GM21737 (cell line): ENCODE data around the gene C10orf143.

Source experiments
- ATAC-seq: cut with Tn5 transposase; IDR thresholded peaks from one replicate; pipeline ENCODE4 v1.9.1; 2021; ENCODE audit warnings: mild to moderate bottlenecking, moderate library complexity; ENCODE audit not compliant: unreplicated experiment

The C10orf143 gene

DNA sequence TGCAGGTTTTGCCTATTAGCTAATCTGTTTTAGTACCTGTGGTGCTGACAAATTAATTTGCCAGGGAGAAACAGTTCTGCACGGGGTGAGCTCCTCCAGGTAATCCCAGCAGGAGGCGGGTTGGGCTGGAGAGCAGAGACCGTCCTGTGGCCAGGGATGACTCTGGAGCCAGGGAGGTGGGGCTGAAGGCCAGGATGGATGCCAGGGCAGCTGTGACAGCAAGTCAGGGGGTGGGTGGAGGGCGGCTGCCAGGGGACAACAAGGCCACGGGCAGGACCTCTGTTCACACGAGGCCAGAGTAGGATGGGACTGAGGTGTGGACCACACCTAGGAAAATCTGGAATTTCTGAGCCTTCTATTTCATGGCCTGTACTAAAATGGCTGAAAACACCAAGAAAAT is 48.9 kb downstream of the C10orf143 start:
- no peak for ATAC-seq

DNA sequence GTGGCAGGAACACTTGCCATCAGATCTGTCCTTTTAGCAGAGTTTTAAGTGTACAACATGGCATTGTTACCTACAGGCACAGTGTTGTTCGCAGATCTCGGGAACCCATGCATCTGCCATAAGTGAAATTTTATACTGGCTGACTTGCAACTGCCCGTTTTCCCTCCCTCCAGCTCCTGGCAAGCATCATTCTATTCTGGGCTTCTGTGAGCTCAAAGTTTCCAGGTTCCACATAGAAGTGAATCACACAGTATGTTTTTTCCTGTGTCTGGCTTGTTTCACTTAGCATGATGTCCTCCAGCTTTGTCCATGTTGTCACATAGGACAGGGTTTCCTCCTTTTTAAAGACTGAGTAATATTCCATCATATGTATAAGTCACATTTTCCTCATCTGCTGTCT is 56.6 kb downstream of the C10orf143 start:
- ATAC-seq = no peak

DNA sequence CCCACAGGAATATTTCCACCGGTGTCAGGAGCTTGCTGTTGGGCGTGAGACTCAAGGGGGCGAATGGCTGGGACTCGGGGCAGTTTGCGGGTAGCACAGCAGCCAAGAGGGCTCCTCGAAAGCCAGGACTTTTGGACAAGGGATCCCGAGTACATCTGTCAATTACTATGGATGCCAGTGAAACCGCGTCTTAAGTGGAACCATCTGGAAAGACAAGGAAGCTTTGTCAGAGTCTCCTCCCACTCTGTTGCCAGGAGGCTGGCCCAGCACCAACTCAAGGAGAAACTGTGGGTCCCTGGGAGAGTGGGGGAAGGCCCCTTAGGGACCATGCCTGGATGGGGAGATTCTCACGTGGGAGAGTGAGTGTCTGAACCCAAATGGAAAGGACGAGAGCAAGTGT is 57.1 kb downstream of the C10orf143 start:
- ATAC-seq = no peak

DNA sequence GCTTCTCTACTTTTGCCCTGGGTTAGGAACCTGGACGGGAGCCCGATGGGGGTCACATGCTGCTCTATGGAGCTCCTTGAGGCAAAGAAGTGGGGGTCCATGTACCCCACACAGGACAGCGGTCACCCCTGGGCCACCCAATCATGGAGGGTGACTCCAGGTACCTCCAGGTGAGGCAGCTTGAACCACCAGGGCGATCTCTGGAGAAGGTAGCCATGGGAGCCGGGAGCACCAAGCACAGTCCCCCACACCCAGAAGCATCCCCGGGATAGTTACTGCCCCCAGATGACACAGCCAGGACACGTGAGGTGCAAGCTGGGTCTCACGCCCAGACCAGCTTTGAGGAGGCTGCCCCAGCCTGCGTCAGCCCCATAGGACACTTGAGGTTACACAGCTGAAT is 58.4 kb downstream of the C10orf143 start:
- no peak for ATAC-seq

DNA sequence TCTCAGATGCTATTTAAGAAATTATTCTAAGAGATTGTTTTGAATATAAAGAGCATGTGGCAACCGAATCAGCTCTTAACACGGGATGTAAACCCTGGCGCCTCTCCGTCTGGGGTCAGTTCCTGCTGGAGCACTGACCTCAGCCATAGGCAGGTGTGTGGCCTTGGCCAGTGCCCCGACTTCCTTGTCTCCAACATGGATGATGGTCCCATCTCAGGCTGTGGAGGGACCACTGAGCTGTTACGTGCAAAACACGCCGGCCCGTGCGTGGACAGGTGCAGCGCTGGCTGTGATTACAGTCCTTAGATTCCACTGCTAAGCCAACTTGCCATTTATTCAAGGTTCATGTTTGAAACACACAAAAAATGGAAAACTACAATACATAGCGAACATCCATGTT is 59.9 kb downstream of the C10orf143 start:
- ATAC-seq = no peak

DNA sequence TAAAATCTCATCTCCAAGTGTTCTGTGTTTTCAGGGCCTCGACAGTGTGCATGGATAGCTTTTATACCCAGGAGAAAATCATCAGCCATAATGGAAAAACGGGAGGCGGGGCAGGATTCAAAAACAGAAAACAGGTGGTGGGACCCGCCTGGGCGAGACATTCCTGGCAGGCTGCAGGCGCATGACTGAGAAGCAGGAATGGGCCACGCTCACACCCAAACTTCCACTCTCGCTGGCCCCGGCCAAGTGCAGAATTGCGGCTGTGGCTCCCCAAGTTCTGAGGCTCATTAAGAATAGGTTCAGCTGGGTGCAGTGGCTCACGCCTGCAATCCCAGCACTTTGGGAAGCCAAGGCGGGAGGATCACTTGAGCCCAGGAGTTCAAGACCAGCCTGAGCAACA is 60.6 kb downstream of the C10orf143 start:
- no peak for ATAC-seq

DNA sequence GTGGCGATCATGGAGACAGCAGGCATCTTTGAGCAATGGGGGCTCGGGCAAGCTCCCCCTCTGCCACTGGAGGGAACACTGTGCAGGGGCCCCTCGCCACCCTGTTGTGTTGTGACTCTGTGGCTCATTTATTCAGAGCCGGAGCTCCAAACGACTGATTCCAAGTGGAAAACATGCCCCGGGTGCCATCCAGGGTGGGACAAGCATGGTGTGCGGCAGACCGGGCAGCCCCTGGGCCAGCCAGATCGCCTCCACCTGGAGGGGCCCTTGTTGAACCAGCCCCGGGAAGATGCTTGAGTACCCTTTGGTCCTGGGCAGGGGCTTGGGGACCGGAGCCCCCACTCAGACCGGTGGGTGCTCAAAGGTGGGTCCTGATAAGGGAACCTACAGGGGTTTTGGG is 61.4 kb downstream of the C10orf143 start:
- no peak for ATAC-seq

DNA sequence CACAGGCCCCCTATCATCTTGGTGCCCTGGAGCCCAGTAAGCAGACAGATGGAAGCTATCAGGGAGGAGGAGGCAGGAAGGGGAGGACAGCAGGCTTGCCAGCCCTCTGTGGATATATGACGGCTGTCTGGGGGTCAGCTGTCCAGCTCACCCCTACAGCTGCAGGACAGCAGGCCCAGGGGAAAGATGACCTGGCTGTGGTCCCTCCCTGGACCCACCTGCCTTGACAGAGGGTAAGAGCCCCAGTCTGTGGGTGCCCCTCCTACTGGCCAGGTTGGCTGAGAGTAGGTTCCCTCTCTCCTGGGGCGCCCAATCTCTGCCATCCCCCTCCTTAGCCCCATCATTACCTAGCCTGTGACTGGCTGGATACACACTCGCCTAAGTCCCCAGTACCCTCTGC is 62.5 kb downstream of the C10orf143 start:
- no peak for ATAC-seq

DNA sequence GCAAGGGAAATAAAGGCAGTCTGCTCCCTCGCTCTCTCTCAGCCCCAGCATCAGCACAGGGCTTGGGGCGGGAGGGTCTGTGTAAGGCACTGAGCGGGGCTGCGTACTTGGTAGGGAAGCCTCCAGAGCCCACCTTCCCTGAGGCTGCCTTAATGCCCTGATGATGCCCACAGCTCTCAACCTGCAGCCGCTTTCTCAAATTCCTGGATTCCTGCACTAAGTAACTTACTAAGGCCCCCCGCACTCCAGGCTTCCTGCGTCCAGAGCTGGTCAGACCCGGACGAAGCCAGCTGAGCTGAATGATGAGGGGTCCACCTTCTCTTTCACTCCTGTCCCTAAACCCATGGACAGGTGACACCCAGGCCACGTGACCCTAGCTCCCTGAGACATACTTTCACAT is 63.3 kb downstream of the C10orf143 start:
- no peak for ATAC-seq

DNA sequence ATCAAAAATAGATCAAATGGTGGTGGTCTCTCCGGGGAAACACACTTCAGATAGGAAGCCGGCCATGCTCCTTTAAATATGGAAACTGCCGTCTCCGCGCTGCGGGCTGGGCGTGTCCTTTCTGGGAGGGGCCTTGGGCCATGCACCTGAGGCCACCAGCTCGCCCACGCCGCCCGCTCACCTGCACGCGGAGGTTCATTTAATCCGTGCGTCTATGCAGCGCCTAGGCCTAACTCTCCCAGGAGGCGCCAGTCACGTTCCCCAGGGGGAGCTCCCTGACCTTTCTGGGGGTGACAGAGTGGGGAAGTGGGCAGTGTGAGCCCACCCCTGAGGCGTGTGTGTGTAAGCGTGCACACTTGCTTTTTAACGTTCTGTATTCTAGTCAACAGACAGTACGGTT is 64.0 kb downstream of the C10orf143 start:
- ATAC-seq = no peak

DNA sequence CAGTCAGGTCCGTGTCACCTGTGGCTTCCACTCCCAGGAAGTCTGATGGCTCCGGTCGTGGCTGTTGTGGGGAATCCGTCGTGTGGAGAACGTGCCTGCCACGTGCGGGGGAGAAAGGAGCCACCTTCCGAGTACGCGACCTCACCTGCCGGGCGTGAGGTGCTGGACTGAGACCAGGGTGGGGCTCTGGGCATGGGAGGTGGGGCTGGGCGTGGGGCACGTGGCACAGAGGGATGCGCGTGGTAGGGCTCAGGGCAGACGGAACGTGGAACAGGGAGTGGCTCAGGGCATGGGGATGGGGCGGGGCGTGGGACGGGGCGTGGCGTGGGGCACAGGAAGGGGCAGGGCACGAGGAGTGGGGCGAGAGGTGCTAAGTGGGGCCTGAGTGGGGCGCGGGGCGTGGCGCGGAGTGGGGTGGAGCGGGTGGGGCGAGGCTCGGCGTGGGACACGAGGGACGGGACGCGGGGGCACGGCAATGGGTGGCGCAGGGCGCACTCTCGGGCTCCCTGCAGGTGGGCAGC is 64.8 kb downstream of the C10orf143 start:
- no peak for ATAC-seq

DNA sequence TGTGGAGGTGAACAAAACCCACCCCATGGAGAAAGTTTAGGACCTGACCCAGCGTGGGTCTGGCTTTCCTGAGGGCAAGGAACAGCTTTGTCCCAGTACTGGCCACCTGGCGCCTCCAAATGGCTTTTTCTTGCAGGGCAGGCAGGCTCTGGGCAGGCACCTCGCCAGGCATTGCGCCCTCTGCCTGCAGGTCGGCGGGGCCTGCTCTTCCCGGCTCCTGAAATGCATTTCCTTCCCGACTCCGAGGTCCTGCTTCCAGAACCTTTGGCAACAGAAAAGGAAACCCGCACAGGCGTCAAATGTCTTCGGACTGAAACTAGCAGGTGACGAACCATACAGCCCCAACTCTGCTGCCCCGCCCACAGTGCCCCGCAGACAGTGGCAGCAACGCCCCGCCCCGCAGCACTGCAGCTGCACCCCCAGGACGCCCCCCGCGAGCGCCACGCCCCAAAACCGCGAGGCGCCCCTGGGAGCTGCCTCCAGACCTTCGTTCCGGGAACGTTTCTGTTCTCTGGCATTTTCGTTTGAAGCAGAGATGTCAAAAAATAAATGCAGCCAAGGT is 65.5 kb downstream of the C10orf143 start:
- no peak for ATAC-seq

DNA sequence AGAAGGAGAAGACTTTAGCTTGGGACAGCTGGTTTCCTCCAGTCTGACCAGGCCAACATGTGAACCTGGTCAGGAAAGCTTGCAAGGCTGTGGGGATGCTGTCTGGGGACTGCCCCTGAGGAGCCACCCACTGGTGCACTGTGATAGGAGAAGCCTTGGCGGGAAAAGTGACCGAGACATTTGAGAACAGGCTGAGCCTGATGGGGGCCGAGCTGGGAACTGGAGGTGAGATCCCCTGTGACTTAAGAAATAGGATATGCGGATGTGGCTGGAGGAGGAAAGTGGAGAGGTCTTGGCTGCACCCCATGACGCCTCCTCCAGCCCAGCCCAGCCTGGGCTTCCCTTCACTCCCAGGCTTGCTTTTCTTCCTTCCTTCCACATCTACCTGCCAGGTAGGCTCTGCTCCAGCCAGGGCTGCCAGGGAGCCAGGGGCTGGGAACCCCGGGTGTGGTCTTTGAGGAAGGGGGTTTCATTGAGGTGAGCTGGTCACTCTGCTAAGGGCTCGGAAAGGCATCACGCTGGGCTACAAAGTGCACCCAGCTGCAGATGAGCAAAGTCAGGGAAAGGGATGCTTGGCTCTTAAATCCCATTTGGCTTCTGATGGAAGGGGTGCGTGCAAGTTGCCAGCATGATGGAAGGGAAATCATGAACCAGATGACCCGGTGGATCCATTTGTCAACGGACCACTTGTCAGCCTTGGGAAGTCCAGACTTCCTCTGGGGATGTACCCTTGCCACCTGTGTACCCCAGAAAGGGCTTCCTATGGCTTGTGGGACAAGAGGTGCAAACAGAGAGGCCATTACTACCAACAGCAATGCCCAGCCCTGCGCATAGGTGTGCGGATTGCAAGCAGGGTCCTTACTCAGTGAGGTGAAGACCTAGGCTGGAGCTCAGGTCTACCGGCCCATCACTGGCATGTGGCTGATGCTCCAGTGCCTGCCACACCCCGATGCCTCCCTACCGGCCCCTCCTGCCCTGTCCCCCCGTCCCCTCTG is 66.3 kb downstream of the C10orf143 start:
- ATAC-seq = no peak

DNA sequence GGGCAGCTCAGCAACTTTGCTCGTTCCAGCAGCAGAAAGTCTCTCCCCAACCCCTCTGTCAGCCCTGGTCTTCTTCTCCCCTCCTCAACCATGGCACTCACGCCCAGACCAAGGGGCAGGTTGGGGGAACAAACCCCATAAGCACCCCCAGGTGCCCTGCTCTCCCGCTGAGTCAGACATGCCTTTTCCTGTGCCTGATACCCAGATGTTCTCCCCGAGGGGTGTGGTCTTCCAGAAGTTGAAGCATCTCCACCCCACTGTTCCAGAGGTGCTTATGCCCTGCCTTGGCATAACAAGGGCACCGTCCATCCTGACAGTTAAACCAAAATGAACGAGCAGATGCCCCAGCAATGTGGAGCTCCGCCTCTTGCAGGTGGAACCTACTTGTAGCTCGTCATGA is 67.1 kb downstream of the C10orf143 start:
- no peak for ATAC-seq

DNA sequence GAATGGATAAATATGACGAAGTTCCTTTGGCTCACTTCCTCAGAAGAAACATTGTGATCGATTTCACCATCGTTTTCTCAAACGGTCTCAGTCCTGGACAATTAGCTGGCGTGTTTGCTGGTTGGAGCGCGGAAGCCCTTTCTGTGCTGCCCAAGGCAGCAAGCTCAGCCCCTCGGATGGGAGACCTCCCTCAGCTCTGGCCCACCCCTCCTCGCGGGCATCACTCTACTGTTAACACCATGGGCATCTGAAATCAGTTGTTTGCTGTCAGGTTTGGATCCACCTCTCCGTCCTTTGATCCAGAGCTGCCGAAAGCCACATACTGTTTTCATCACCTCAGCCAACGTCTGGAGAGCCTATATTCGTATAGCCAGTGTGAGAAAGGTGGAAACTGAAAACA is 68.2 kb downstream of the C10orf143 start:
- no peak for ATAC-seq

DNA sequence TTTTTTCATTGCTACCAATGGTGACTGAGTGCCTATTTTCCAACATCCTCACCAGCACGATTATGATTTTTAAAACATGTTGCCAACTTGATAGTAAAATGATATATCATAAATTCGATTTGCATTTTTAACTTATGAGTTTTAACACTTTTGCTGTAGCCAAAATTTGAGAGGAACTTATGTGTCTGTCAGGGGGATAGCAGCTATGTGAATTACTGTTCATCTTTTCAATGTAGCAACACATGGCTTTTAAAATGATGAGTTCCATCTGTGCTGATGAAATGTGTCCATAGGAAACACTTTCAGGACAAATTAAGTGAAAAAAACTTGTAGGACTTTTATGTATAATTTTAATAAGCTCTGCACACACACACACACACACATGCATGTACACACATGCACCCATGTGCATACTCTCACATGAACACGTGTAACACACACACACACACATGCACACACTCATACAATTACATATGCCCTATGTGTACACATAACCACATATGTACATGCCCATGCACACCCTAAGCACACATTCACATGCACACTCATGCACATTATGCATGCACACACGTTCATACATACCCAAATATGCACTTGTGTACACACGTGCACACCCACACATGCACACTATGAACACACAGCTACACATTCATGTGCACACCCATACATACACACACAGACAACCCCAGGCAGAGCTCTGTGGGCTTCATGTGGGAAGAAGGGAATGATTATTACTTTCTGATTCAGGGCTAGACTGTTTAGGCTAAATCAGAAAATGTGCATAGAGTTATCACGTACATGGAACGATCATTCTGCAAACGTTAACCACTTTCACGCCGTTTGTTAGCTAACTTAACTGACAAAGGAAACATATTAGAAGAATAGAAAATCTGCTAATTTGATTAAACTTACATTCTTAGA is 68.9 kb downstream of the C10orf143 start:
- ATAC-seq = no peak

DNA sequence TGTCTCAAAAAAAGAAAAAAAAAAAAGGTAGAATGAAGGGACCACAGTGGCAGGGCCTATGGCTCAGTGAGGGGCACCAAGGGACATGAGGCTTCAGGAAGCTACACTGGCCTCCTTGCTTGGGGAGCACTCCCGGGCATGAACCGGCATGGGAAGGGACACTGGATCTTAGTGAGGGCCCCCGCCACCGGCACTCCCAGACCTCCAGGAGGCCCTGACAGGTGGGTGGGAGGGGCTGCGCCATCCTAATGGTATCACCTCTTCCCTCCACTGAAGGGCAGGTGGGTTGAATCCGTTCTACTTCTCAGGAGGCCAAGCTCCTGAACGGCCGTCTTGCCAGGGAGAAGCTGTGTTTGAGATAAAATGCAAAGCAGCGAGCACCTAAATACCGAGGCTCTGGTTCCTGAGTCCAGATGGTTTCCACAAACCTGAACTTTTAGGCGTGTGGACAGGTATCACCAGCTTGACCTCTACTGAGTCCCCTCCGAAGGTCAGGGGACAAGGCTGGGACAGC is 69.8 kb downstream of the C10orf143 start:
- no peak for ATAC-seq

DNA sequence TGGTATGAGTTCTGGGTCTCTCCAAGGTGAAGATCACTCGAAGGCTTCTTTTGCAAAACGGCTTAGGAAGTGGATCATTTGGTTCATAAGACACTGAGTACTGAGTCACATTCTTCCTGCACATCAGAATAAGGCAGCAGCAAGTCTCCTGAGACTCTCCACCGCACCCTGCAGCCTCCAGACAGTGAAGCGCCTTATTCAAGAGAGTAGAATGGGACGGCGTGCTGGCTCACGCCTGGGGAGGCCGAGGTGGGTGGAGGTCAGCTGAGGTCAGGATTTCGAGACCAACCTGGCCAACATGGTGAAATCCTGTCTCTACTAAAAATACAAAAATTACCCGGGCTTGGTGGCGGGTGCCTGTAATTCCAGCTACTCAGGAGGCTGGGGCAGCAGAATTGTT is 70.3 kb downstream of the C10orf143 start:
- no peak for ATAC-seq

DNA sequence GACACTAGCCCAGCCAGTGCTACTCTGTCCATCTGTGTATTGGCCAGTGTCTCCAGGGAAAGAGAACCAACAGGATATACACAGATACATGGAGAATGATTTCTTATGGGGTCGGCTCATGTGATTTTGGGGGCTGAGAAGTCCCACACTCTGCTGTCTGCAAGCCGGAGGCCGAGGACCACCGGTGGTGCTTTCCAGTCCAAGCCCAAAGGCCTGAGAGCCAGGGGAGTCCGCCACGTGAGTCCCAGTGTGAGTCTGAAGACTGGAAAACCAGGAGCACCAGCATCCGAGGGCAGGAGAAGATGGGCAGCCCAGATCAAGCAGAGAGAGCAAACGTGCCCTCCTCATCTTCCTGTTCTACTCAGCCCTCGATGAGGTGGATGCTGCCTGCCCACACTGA is 71.5 kb downstream of the C10orf143 start:
- ATAC-seq = no peak

DNA sequence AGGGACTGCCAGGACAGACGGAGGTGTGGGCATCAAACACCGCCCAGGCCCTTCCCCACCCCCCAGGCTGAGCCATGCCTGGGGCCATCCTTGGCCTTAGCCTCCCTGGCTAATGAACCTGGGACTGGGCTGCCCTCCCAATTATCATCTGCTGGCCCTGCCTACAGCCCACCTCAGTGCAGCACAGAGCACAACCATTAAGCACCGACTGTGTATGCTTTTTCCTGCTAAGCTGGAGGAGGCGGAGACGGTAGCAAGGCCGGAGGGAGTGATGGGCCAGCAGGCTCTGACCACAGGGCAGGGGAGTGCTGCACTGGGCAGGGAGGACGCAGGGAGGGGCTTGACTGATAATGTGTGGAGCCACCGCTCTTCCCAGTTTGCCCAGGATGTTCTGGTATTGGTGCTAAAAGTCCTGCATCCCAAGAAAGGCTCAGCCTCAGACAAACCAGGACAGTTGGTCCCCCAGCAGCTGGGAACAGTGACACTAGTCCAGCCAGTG is 72.0 kb downstream of the C10orf143 start:
- no peak for ATAC-seq
